OCI-LY3 (cell line): ENCODE data around the gene TRIO.

Source experiments
- H2AFZ ChIP-seq: fragments of 200-600, 300-600 bp; shearing (Covaris generic); 2 replicates; pipeline ENCODE4 v1.6.0; 2014; ENCODE audit warnings: antibody characterized with exemption, low read depth, low read length
- H3K27ac ChIP-seq: fragments of 200-600, 300-600 bp; sonication (generic); 2 replicates; pipeline ENCODE4 v1.5.1; 2014; ENCODE audit warnings: mild to moderate bottlenecking, low read length, moderate library complexity, mixed read lengths
- H3K27me3 ChIP-seq: fragments of 200-600, 300-600 bp; sonication (generic); 2 replicates; pipeline ENCODE4 v1.6.1; 2014; ENCODE audit warnings: low read depth, low read length, mixed read lengths
- H3K36me3 ChIP-seq: fragments of 200-600, 300-600 bp; sonication (generic); replicated peaks from 2 replicates; pipeline ENCODE3; 2014; ENCODE audit warnings: low read depth, low read length, mixed read lengths
- H3K4me1 ChIP-seq: fragments of 300-600, 200-600 bp; sonication (generic); 2 replicates; pipeline ENCODE4 v1.6.1; 2014; ENCODE audit warnings: low read length, mixed read lengths
- H3K4me2 ChIP-seq: fragments of 200-600, 300-600 bp; sonication (generic); 2 replicates; pipeline ENCODE4 v1.6.1; 2014; ENCODE audit warnings: low read length, mixed read lengths
- H3K4me3 ChIP-seq: fragments of 300-600, 200-600 bp; sonication (generic); 2 replicates; pipeline ENCODE4 v1.5.1; 2014; ENCODE audit warnings: antibody characterized with exemption, mild to moderate bottlenecking, low read length, moderate library complexity
- H3K79me2 ChIP-seq: fragments of 300-600, 200-600 bp; shearing (Covaris generic); 2 replicates; pipeline ENCODE4 v1.6.1; 2014; ENCODE audit warnings: mild to moderate bottlenecking, low read length, mixed read lengths
- H3K9ac ChIP-seq: fragments of 300-600, 200-600 bp; shearing (Covaris generic); 2 replicates; pipeline ENCODE4 v1.6.0; 2014; ENCODE audit warnings: mild to moderate bottlenecking, low read length, moderate library complexity
- H3K9me3 ChIP-seq: fragments of 200-600, 300-600 bp; shearing (Covaris generic); 2 replicates; pipeline ENCODE4 v1.6.1; 2014; ENCODE audit warnings: low read length, mixed read lengths; ENCODE audit not compliant: insufficient read depth
- H4K20me1 ChIP-seq: fragments of 200-600, 300-600 bp; sonication (generic); 2 replicates; pipeline ENCODE4 v1.6.1; 2016; ENCODE audit warnings: low read length, mixed read lengths; ENCODE audit not compliant: insufficient read depth
- CTCF ChIP-seq: fragments of 200-600, 300-600 bp; sonication (generic); IDR thresholded peaks from 2 replicates; pipeline ENCODE4 v1.5.1; 2014; ENCODE audit warnings: antibody characterized with exemption, low read length, low read depth
- EZH2phosphoT487 ChIP-seq: fragments of 200-600 bp; shearing (Covaris generic); IDR thresholded peaks from 2 replicates; pipeline ENCODE4 v1.6.1; 2018; ENCODE audit warnings: antibody characterized with exemption, mixed run types, low read depth

TRIO gene

GRCh38 chr5:14123551-14123950 lies 19.6 kb upstream of the TRIO start:
- H3K9ac ChIP-seq, result no peak overlapping the region
- no peaks in the 10 kb centered on the region for H3K9me3 ChIP-seq
- no peak overlapping the region for H2AFZ ChIP-seq
- H3K4me2 ChIP-seq, result no peak overlapping the region
- no peaks in the 10 kb centered on the region for H3K27me3 ChIP-seq
- no peaks in the 10 kb centered on the region for H3K36me3 ChIP-seq
- H3K79me2 ChIP-seq, result no peaks in the 10 kb centered on the region
- no peaks in the 10 kb centered on the region for H3K4me1 ChIP-seq
- TF ChIP-seq EZH2phosphoT487, result no peak
- TF ChIP-seq CTCF, result no peak
- H4K20me1 ChIP-seq, result no peaks in the 10 kb centered on the region
- no peak overlapping the region for H3K27ac ChIP-seq
- no peak overlapping the region for H3K4me3 ChIP-seq

GRCh38 chr5:14123974-14124482 lies 19.1 kb upstream of the TRIO start:
- Histone ChIP-seq H3K27ac (no peak overlapping the region), H3K79me2 (no peaks in the 10 kb centered on the region), H4K20me1 (no peaks in the 10 kb centered on the region), H3K4me1 (no peaks in the 10 kb centered on the region), H2AFZ (no peak overlapping the region), H3K27me3 (no peaks in the 10 kb centered on the region), H3K4me2 (no peak overlapping the region), H3K9me3 (no peaks in the 10 kb centered on the region), H3K9ac (no peak overlapping the region), H3K4me3 (no peak overlapping the region), H3K36me3 (no peaks in the 10 kb centered on the region)
- TF ChIP-seq EZH2phosphoT487 (no peak), CTCF (no peak)

- H3K4me1 ChIP-seq, result no peaks in the 10 kb centered on the region
- no peaks in the 10 kb centered on the region for H4K20me1 ChIP-seq
- TF ChIP-seq EZH2phosphoT487 (no peak), CTCF (no peak)
- H3K27me3 ChIP-seq, result no peaks in the 10 kb centered on the region
- no peaks in the 10 kb centered on the region for H3K9me3 ChIP-seq
- H3K9ac ChIP-seq, result no peak overlapping the region
- H2AFZ ChIP-seq, result no peak overlapping the region
- H3K36me3 ChIP-seq, result no peaks in the 10 kb centered on the region
- no peak overlapping the region for H3K4me2 ChIP-seq
- H3K27ac ChIP-seq, result no peak overlapping the region
- H3K79me2 ChIP-seq, result no peaks in the 10 kb centered on the region
- H3K4me3 ChIP-seq, result no peak overlapping the region
These were observed 17.9 kb upstream of the TRIO start for GRCh38 chr5:14125262-14125661.

- H3K9ac ChIP-seq, result no peak overlapping the region
- H3K27me3 ChIP-seq, result no peaks in the 10 kb centered on the region
- no peaks in the 10 kb centered on the region for H3K36me3 ChIP-seq
- no peak overlapping the region for H3K4me3 ChIP-seq
- no peaks in the 10 kb centered on the region for H3K4me1 ChIP-seq
- no peak for TF ChIP-seq EZH2phosphoT487
- no peak for TF ChIP-seq CTCF
- H4K20me1 ChIP-seq, result no peaks in the 10 kb centered on the region
- no peaks in the 10 kb centered on the region for H3K79me2 ChIP-seq
- no peak overlapping the region for H3K27ac ChIP-seq
- H3K4me2 ChIP-seq, result no peak overlapping the region
- H2AFZ ChIP-seq, result no peak overlapping the region
- no peaks in the 10 kb centered on the region for H3K9me3 ChIP-seq
These were observed 15.6 kb upstream of the TRIO start for GRCh38 chr5:14127587-14127986.
